ENCODE results near the gene CCT8.

- no peak for TF ChIP-seq POLR2AphosphoS5 (IDR thresholded peaks at IDR 0.05; ENCODE audit: borderline replicate concordance, low read depth, low read length)
- no peak for TF ChIP-seq EZH2 (IDR thresholded peaks at IDR 0.05)
Observed at GRCh38 chr21:29091033-29091432, 17.6 kb upstream of the CCT8 start.
